Renal cortex interstitium (tissue), 11 donors: ENCODE data around the gene KAT8. TPM values are rescaled to one million over a fixed set of nuclear protein-coding genes. Genes with fewer than 3 reads are reported as not detected.
A peak's percentile ranks its signal among the peaks of the same experiment; 100 is the strongest.
"Not testable (repeated sequence)": the region's sequence is repeated elsewhere in the genome, so short reads cannot be mapped to it uniquely, and the experiment has no call there.

Source experiments
- DNase-seq, 11 donors: peaks; one replicate each; pipeline ENCODE4 v3.0.0-alpha.2; 2013; ENCODE audit warnings: low read depth in 9 of 11, low spot score in 4 of 11; ENCODE audit errors: extremely low read depth in 1 of 11
- polyA plus RNA-seq, 3 donors: library from polyadenylated mRNA; unstranded; fragments of 120-200 nt; gene quantifications; one replicate each; pipeline ENCODE4 v1.2.1, GENCODE V29; 2013; ENCODE audit not compliant: insufficient read length in 3 of 3

The KAT8 gene
- polyA plus RNA-seq, 3 donors = 65.5 to 82.0 (median 69.7) TPM

DNA sequence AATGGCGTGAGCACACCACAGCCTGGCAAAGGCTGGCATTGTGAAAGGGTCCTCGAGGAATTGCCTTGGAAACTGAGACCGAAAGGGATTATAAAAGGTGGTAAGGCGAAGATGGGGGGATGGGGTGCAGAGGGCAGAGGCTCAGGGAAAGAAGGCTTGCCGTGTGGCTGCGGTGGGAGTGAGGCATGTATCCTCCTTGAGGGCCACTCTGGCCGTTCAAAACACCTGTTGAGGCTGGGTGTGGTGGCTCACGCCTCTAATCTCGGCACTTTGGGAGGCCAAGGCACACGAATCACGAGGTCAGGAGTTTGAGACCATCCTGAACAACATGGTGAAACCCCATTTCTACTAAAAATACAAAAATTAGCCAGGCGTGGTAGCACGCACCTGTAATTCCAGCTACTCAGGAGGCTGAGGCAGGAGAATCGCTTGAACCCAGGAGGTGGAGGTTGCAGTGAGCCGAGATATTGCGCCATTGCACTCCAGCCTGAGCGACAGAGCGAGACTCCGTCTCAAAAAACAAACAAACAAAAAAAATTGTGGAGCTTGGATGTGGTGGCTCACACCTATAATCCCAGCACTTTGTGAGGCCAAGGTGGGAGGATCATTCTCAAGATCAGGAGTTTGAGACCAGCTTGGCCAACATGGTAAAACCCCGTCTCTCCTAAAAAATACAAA is 19.5 kb downstream of the KAT8 start:
- DNase-seq = not testable (repeated sequence)

DNA sequence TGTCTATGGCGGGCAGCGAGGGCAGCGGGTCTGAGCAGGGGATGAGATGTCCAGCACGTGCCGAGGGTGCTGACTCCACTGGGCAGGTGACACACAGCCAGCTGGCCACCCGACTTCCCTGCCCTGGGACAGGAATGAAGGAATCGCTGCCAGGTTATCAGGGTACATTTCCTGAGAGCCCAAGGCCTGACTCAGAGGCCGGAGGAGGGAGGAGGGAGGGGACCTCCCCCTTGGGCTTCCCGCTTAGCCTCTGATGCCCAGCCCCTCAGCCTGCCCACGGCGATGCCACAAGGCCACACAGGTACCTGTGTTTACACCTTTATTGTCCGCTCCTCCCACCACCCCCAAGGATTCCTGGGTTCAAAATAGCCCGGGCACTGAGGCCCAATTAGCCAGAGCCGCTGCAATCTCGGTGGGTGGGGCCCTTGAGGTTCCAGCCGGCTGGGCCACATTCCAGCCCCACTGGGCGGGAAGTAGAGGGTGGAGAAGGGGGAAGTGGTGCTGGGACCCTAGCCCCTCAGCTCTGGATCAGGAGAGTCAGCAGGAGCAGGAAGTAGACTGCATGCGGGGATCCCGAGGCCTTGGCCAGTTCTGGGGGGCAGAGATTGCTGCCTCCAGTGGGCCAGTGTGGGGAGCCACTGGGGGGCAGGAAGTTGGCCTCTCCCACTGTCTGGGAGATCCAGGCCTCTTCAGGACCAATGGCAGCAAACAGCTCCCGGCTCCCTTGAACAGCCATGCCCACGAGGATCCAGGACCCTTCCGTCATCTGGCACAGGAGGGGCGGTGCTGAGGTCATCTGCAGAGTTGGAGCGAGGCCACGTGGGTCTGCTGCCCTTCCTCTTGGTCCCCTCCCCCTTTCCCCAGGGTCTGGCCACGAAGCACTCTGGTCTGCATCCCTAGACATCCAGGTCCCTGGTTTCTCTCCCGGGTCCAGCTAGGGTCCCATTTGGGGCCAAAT is 21.4 kb downstream of the KAT8 start:
- peak in 1 of 11 donors; percentile 19 for DNase-seq

DNA sequence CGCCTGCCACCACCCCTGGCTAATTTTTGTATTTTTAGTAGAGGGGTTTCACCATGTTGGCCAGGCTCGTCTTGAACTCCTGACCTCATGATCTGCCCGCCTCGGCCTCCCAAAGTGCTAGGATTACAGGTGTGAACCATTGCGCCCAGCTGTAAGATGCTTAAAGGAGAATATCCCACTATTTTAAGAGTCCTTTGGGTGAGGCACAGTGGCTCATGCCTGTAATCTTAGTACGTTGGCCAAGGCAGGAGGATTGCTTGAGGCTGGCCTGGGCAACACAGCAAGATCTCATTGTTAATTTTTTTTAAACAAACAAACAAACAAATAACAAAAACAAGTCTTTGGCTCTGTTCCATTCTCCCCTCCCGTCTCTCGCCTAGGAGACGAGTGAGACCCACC is 23.6 kb downstream of the KAT8 start:
- DNase-seq = not testable (repeated sequence)

DNA sequence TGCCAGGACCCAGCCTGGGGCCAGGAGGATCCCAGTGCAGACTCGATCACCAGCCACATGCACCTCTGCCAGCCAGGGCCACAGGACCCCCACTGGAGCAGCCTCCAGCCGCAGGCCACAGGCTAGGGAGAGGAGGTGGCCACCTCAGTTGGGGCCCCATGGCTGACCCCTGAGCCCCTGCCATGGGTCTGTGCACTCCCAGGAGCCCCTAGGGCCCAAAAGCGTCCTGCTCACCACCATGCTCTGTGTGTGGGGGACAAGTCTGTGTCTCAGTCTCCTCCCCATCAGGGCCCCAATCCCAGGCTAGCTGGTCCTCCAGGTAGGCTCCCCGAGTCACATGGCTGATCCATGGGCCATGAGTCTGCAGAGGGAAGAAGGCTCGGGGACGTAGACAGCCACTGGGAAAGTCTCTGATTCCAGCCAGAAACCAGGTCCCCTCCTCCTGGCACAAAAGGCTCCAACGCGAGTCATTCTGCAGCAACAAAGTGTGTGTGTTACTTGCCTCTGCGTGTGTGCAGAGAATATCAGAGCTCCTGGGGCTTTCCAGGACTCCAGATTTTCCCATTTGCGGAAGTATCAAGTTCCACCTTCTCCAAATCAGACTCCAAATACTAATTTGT is 24.1 kb downstream of the KAT8 start:
- DNase-seq = no peak

DNA sequence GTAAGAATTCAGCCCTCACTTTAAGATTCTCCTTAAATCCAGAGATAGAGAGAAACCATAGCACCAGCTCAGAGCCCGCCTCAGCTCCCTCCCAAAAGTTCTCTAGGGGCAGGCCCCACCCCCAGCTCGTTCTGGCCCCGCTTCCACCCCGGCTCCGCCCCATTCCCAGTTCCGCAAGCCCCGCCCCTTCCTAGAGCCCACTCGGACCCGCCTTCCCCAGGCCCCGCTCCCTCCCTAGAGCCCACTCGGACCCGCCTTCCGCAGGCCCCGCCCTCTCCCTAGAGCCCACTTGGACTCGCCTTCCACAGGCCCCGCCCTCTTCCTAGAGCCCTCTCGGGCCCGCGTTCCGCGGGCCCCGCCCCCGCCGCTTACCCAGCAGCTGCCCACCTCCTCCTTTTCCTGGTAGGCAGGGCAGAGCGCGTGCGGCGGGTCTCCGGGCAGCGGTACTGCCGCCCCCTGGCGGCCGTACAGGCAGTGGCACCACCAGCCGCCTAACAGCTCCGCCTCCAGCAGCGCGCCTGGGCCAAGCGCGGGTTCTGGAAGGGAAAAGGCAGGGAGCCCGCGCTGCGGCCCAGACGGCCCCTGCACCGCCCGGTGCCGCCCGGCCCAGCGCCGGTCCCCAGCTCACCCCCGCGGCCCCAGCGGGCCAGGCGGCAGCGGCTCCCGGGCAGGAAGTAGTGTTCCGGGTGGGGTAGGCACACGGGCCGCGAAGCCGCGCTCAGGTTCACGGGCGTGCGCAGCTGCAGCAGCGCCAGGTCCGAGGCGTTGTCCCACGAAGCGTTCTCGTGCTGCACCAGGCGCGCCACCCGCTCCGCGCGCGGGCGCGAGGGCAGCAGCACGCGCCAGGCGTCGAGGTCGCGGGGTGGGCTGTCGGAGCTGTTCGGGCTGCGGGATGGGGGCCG is 24.9 kb downstream of the KAT8 start:
- peak; percentile 94 to 99 (median 98) for DNase-seq

DNA sequence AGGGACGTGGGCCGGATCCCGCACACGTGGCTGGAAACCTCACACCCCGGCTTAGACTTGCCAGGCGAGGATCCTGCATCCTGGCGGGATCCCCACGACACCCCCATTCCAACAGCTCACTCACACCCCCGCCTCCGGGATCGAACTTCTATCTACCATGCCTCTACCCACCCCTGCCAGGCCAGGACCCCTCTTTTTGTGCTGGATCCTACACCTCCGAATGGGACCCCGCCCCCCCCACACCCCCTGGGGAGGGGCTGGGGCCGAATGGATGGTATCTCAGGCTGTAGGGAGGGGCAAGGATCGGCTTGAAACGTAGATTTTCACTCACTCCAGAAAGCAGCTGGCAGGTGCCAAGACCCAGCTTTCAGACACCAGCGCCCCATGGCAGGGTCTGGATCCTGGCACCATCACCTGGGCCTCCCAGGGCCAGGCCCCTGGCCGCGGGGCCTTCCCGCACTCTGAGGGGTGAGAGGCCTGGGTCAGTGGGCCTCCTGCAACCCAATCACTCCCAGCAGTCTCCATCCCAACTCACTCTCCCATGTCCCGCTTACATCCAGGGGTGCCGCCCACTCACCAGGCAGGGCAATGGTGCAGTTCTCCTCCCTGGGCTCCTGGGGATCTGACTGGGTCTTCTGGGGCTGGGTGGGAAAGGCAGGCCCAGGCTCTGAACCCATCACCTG is 25.7 kb downstream of the KAT8 start:
- DNase-seq = no peak

DNA sequence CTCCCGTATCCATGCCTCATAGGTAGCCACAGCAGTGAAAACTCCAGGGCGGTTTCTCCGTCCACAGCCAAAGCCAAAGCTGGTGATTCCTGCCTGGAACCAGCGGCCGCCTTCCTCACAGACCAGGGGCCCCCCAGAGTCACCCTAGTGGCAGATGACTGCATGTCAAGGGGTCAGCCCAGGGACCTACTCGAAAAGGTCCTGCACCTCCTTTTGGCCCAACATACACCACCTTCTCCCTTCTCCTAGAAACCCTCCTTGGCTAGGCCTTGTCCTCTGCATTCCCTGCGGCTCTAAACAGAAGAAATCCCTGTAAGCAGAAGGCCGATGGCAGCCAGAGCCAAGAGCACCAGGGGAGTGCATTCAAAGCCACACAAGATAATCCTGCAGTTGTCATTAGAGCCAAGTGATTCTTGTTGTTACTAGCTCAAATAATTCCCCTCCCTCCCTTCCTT is 26.3 kb downstream of the KAT8 start:
- no peak for DNase-seq

DNA sequence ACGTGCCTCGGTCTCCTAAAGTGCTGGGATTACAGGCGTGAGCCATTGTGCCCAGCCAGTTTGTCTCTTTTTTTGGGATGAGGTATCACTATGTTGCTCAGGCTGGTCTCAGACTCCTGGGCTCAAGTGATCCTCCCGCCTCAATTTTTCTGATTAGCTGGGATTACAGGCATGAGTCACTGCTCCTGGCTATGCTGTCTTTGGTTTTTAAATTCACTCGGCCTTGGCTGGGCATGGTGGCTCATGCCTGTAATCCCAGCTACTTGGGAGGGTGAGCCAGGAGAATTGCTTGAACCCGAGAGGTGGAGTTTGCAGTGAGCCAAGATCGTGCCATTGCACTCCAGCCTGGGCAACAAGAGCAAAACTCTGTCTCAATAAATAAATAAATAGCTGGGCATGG is 27.0 kb downstream of the KAT8 start:
- not testable (repeated sequence) for DNase-seq

DNA sequence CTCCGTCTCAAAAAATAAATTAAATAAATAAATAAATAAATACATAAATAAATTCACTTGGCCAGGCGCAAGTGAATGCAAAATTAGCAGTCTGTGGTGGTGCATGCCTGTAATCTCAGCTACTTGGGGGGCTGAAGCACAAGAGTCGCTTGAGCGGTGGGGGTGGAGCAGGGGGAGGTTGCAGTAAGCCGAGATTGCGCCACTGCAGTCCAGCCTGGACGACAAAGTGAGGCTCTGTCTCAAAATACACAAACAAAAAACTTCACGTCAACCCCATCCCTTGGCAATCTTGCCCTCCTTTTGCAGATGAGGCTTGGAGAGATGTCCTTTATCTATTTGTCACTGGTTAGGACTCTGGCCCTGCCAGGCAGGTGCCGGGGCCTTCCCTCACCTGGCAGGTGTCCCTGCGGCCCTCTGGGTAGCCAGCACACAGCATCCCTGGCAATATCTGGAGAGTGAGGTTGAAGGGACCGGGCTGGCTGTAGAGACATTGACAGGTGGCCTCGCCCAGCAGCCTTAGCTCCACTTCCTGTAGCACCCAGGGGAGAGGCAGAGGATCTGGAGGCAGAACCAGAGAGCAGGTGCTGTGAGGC is 28.0 kb downstream of the KAT8 start:
- no peak for DNase-seq

DNA sequence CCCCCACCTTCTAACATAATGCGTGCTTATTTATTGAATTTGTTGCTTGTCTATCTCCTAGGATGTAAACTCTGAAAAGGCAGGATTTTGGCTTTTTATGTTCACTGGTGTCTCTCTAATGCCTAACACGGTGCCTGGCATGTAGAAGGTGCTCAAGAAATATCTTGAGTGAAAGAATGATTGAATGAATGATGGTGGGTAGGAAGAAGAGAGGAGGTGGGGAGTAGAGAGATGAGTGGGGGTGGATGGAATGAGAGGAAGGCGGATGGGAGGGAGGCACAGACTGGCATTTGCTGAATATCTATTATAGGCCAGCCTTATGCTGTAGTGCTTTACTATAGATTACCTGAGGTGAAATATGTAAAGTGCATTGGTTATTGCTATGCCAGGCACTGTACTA is 30.1 kb downstream of the KAT8 start:
- no peak for DNase-seq

DNA sequence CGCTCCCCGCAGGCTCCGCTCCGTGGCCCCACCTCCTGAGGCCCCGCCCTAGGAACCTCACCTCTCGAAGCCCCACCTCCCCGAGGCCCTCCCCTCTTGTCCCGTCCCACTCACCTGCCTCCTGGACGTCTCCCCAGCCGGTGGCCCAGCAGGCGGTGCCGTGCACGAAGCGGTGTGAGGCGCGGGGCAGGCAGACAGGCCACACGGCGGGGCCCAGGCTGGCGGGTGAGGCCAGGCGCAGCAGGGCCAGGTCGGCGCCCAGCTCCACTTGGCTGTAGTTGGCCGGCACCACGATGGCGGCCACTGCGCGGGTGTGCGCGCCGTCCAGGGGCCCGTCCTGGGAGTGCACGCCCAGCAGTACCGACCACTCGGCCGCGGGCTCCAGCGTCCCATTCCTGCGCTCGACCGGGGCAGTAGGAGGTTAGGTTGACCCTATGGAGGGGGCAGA is 30.8 kb downstream of the KAT8 start:
- no peak for DNase-seq

DNA sequence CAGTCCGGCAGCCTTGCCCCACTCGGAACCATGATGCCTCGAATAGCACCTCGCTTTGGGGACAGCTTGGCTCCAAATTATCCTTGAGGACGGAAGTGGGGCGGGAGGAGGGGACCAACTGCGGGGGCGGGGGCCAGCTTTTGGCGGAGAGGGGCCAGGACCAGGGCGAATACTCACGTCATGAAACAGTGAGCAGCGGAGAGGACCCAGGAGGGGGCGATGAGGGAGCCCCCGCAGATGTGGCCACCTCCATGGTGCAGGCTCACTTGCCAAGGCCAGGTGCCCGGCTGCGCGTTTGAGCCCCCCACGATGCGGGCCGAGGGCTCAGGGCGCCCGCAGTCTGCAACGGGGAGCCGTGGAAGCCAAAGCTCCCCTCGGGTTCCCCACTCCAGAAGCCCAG is 31.4 kb downstream of the KAT8 start:
- DNase-seq = no peak

DNA sequence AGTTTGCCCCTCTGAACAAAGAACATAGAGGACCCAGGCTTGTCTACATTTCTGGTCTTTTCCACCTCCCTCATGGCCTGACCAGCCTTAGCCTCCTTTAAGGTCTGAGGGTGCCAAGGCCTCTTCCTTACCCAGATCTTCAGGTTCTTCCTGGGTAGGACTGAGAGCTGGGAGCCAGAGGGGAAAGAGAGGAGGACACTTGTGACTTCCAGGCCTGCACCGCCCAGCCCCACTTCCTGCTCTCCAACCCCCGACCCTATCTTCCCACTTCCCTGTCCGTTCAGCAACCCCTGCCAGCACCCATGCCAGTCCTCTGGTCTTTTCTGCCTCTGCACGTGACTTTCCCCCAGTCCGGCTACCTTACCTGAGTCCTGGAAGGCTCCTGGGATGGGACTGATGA is 31.9 kb downstream of the KAT8 start:
- DNase-seq = no peak

DNA sequence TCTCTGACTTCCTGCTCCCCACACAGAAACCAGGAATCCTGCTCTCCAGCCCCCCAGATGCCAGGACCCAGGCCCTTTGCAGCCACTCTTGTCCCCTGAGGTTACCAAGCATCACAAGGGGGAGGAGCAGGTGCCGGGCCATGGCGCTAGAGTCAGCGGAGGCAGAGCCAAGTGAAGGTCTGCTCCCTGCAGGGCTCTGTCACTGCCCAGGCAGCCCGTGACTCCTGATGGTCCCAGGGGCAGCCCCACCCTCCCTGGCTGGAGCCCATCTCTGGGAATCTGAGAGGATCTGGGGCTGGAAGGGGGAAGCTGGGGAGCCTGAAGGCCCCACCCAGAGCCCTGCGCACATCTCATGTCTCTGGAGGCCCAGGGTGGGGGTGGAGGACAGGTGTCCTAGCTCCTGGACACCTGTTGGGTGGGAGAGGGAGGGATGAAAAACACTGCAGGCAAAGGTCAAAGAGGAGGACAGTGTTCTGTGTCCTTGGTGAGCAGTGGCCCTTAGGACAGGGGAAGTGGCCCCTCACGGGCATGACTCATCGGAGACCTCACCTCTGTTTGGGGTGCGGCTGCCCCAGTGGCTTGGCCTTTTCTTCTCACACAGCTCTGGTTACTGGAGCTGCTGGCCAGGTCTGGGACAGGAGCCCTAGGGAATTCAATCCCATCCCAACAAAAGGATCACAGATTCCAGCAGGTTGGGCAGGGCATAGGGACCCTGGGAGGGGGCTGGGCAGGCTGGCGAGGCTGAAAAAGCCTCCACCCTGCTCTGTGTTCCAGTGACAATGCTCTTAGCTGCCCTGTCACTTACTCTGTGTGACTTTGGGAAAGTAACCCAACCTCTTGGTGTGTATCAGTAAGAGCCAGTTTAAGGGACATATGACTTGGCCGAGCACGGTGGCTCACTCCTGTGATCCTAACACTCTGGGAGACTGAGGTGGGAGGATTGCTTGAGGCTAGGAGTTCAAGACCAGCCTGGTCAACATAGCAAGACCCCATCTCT is 32.7 kb downstream of the KAT8 start, which contains the start of gene PRSS36:
Gene PRSS36 (minus strand): TSS at position 173 of the 997 bp plus-strand sequence. CDS start 31 bp downstream, at position 142.
- no peak for DNase-seq

DNA sequence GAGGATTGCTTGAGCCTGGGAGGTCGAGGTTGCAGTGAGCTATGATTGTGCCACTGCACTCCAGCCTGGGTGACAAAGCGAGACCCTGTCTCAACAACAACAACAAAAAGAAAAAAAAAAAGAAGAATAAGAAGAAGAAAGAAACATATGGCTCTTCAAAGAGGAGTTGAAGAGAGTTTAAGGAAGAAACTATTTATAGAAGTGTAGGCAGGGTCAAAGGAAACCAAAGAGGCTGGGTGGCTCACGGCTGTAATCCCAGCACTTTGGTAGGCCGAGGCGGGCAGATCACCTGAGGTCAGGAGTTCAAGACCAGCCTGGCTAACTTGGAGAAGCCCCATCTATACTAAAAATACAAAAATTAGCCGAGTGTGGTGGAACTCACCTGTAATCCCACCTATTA is 33.5 kb downstream of the KAT8 start:
- DNase-seq = not testable (repeated sequence)

DNA sequence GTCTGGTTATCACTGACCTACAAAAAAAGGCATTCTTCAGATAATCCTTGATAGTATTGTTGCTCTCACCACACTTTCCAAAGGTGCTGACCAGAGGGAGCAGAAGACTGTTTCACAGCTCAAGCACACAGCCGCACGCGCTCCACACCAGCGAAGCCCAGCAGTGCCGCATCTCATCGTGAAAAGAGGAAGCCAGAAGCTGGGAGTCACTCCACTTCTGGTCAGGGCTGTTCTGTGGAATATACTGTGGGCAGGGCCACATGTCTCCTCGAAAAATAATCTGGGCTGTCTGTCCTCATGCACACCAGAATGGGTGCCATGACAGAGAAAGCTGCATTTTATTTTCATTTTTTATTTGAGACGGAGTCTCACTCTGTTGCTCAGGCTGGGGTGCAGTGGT is 39.7 kb downstream of the KAT8 start:
- no peak for DNase-seq

DNA sequence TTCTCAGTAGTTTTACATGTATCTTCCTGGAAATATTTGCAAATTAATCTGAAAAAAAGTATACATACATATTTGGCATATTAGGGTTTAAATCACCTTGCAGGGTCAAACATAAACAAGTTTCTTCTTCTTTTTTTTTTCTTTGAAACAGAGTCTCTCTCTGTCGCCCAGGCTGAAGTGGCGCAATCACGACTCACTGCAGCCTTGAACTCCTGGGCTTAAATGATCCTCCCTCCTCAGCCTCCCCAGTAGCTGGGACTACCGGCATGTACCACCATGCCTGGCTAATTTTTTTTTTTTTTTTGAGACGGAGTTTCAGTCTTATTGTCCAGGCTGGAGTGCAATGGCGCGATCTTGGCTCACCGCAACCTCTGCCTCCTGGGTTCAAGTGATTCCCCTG is 49.9 kb downstream of the KAT8 start:
- no peak for DNase-seq
